BE2C (cell line): ENCODE data around the gene RDH5.

ENCODE experiments used
- DNase-seq: peaks from one replicate; pipeline ENCODE4 v3.0.0-alpha.2; 2020
- H3K27me3 ChIP-seq: fragments of 250-450 bp; sonication (Bioruptor Pico); 2 replicates; pipeline ENCODE4 v1.5.1; 2020; ENCODE audit warnings: mild to moderate bottlenecking
- H3K36me3 ChIP-seq: fragments of 250-450 bp; sonication (Bioruptor Pico); 2 replicates; pipeline ENCODE4 v1.5.1; 2020; ENCODE audit warnings: mild to moderate bottlenecking
- H3K4me1 ChIP-seq: fragments of 250-450 bp; sonication (Bioruptor Pico); 2 replicates; pipeline ENCODE4 v1.5.1; 2020
- H3K4me3 ChIP-seq: 2 replicates; pipeline ENCODE4 v1.5.1; 2011; ENCODE audit warnings: low read depth, low read length
- H3K9me3 ChIP-seq: fragments of 250-450 bp; sonication (Bioruptor Pico); 2 replicates; pipeline ENCODE4 v1.5.1; 2020
- CTCF ChIP-seq: IDR thresholded peaks from 2 replicates; pipeline ENCODE4 v1.5.1; 2012; ENCODE audit warnings: mild to moderate bottlenecking, low read depth, low read length

The RDH5 gene

GRCh38 chr12:55694188-55694515, 26.0 kb upstream of the RDH5 start:
- no peaks in the 10 kb centered on the region for H3K36me3 ChIP-seq
- no peaks in the 10 kb centered on the region for H3K9me3 ChIP-seq
- TF ChIP-seq CTCF = no peak
- DNase-seq = no peak
- H3K4me1 ChIP-seq = no peaks in the 10 kb centered on the region
- H3K4me3 ChIP-seq = no peak overlapping the region
- H3K27me3 ChIP-seq = peaks cover 17% of the 10 kb centered on the region

GRCh38 chr12:55694651-55695050, 25.5 kb upstream of the RDH5 start:
- Histone ChIP-seq H3K4me1 (no peaks in the 10 kb centered on the region), H3K9me3 (no peaks in the 10 kb centered on the region), H3K27me3 (peaks cover 17% of the 10 kb centered on the region), H3K36me3 (no peaks in the 10 kb centered on the region), H3K4me3 (no peak overlapping the region)
- TF ChIP-seq CTCF = no peak
- no peak for DNase-seq

- H3K4me3 ChIP-seq = no peak overlapping the region
- TF ChIP-seq CTCF = no peak
- H3K9me3 ChIP-seq = no peaks in the 10 kb centered on the region
- DNase-seq = no peak
- H3K4me1 ChIP-seq = no peaks in the 10 kb centered on the region
- H3K27me3 ChIP-seq = peaks cover 17% of the 10 kb centered on the region
- H3K36me3 ChIP-seq = no peaks in the 10 kb centered on the region
Observed at GRCh38 chr12:55695349-55695748, 24.8 kb upstream of the RDH5 start.

GRCh38 chr12:55696141-55696540, 24.1 kb upstream of the RDH5 start:
- no peaks in the 10 kb centered on the region for H3K9me3 ChIP-seq
- DNase-seq = no peak
- H3K4me3 ChIP-seq = no peak overlapping the region
- no peaks in the 10 kb centered on the region for H3K36me3 ChIP-seq
- no peak for TF ChIP-seq CTCF
- peaks cover 17% of the 10 kb centered on the region for H3K27me3 ChIP-seq
- no peaks in the 10 kb centered on the region for H3K4me1 ChIP-seq

- Histone ChIP-seq H3K4me3 (no peak overlapping the region), H3K9me3 (no peaks in the 10 kb centered on the region), H3K36me3 (no peaks in the 10 kb centered on the region), H3K4me1 (no peaks in the 10 kb centered on the region), H3K27me3 (peaks cover 17% of the 10 kb centered on the region)
- TF ChIP-seq CTCF = no peak
- no peak for DNase-seq
Observed at GRCh38 chr12:55696796-55697462, 23.3 kb upstream of the RDH5 start.

- no peak overlapping the region for H3K4me3 ChIP-seq
- H3K27me3 ChIP-seq = peaks cover 17% of the 10 kb centered on the region
- TF ChIP-seq CTCF = no peak
- no peaks in the 10 kb centered on the region for H3K4me1 ChIP-seq
- no peak for DNase-seq
- H3K9me3 ChIP-seq = no peaks in the 10 kb centered on the region
- H3K36me3 ChIP-seq = no peaks in the 10 kb centered on the region
Observed at GRCh38 chr12:55697686-55698085, 22.5 kb upstream of the RDH5 start.
